Measurements from ENCODE around the gene DCHS2.
A peak's percentile ranks its signal among the peaks of the same experiment; 100 is the strongest.

The DCHS2 gene

DNA sequence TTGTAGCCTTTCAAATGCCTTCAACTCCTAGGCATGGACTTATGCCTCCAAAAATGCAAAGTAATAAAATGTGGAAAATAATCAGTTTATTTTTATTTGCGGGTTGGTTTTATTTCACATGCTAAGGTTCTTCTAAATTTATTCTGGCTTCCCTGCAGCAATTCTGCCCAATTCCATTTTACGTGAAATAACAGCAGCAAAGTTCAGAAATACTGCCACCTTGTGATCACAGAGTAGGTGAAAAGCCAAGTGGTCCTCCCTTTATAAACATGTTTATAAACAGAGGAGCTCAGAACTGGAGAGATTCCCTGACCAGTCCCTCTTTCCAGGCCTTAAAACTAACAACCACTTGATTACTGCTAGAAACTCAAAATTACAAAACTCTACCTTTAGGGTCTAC, 14.7 kb upstream of the DCHS2 start:
- peak in 1 of 2 donors; percentile 41 for DNase-seq
- no peak overlapping the region for H3K14ac ChIP-seq (ENCODE audit: low read length)
- H4K12ac ChIP-seq (ENCODE audit: low read depth, low read length) = no peak overlapping the region
- no peaks in the 10 kb centered on the region for H3K4me1 ChIP-seq (ENCODE audit: control insufficient read depth in 1 of 2, insufficient read depth in 2 of 2, low read length in 2 of 2)
- H3K9me3 ChIP-seq (ENCODE audit: insufficient read depth, low read depth, low read length) = no peaks in the 10 kb centered on the region
- H4K91ac ChIP-seq (ENCODE audit: low read depth, low read length) = no peak overlapping the region
- no peaks in the 10 kb centered on the region for H3K79me1 ChIP-seq (ENCODE audit: low read length)
- no peak overlapping the region for H4K8ac ChIP-seq (ENCODE audit: low read depth, low read length)
- H3K9ac ChIP-seq (ENCODE audit: low read length) = no peak overlapping the region
- no peak overlapping the region for H2BK120ac ChIP-seq (ENCODE audit: insufficient read depth, low read length, poor library complexity)
- no peaks in the 10 kb centered on the region for H3K36me3 ChIP-seq (ENCODE audit: control insufficient read depth in 1 of 2, insufficient read depth in 2 of 2, low read length in 2 of 2)
- no peak overlapping the region for H3K27ac ChIP-seq (ENCODE audit: low read depth, low read length)
- H2AK5ac ChIP-seq (ENCODE audit: low read length) = no peak overlapping the region
- WGBS (ENCODE audit: extremely low coverage, insufficient coverage, insufficient read length) = no CpG with 5 or more reads among the region's 2 CpGs
- no peak overlapping the region for H2AFZ ChIP-seq (ENCODE audit: insufficient read depth, low read length, poor library complexity)
- H3K4me3 ChIP-seq (ENCODE audit: low read depth, low read length) = no peak overlapping the region
- H3K18ac ChIP-seq (ENCODE audit: low read length) = no peak overlapping the region
- no peaks in the 10 kb centered on the region for H3K79me2 ChIP-seq (ENCODE audit: control insufficient read depth, insufficient read depth, low read length, poor library complexity)
- H2BK12ac ChIP-seq (ENCODE audit: low read length) = no peak overlapping the region
- no peak overlapping the region for H2BK5ac ChIP-seq (ENCODE audit: low read depth, low read length, poor library complexity)
- no peak overlapping the region for H3K4me2 ChIP-seq (ENCODE audit: low read length)
- H3K4ac ChIP-seq (ENCODE audit: low read depth, low read length) = no peak overlapping the region
- no peak overlapping the region for H3K23ac ChIP-seq (ENCODE audit: low read length)
- no peaks in the 10 kb centered on the region for H3K27me3 ChIP-seq (ENCODE audit: insufficient read depth, low read length)

DNA sequence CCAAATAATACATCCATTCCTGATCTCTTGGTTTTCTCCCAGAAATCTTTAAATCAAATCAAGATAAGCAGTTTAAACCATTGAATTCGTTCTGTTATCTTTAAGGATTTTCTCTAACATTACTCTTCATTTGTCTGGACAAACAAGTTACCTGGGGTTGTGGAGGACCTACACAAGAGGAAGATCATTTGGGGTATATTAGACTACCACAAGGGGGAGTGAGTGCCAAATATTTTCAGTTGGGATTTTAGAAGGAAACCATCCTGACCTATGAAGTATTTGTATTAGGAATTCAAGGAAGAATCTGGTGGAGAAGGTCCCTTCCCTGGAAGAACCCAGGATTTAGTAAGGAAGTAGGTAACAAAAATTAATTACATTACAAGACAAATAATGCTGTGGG, 12.0 kb upstream of the DCHS2 start:
- H3K14ac ChIP-seq (ENCODE audit: low read length) = no peak overlapping the region
- no peak overlapping the region for H2AFZ ChIP-seq (ENCODE audit: insufficient read depth, low read length, poor library complexity)
- H3K79me2 ChIP-seq (ENCODE audit: control insufficient read depth, insufficient read depth, low read length, poor library complexity) = no peaks in the 10 kb centered on the region
- no peaks in the 10 kb centered on the region for H3K36me3 ChIP-seq (ENCODE audit: control insufficient read depth in 1 of 2, insufficient read depth in 2 of 2, low read length in 2 of 2)
- peak in 1 of 2 donors; percentile 28 for DNase-seq
- H3K27ac ChIP-seq (ENCODE audit: low read depth, low read length) = no peak overlapping the region
- H3K9me3 ChIP-seq (ENCODE audit: insufficient read depth, low read depth, low read length) = no peaks in the 10 kb centered on the region
- H3K4ac ChIP-seq (ENCODE audit: low read depth, low read length) = no peak overlapping the region
- no peak overlapping the region for H2BK12ac ChIP-seq (ENCODE audit: low read length)
- H3K23ac ChIP-seq (ENCODE audit: low read length) = no peak overlapping the region
- H3K4me2 ChIP-seq (ENCODE audit: low read length) = no peak overlapping the region
- no peak overlapping the region for H4K8ac ChIP-seq (ENCODE audit: low read depth, low read length)
- H3K79me1 ChIP-seq (ENCODE audit: low read length) = no peaks in the 10 kb centered on the region
- no peak overlapping the region for H3K18ac ChIP-seq (ENCODE audit: low read length)
- H2BK120ac ChIP-seq (ENCODE audit: insufficient read depth, low read length, poor library complexity) = no peak overlapping the region
- H2AK5ac ChIP-seq (ENCODE audit: low read length) = no peak overlapping the region
- no peak overlapping the region for H2BK5ac ChIP-seq (ENCODE audit: low read depth, low read length, poor library complexity)
- WGBS (ENCODE audit: extremely low coverage, insufficient coverage, insufficient read length) = no CpG with 5 or more reads among the region's 1 CpG
- no peaks in the 10 kb centered on the region for H3K27me3 ChIP-seq (ENCODE audit: insufficient read depth, low read length)
- H3K4me3 ChIP-seq (ENCODE audit: low read depth, low read length) = no peak overlapping the region
- no peak overlapping the region for H4K91ac ChIP-seq (ENCODE audit: low read depth, low read length)
- no peak overlapping the region for H4K12ac ChIP-seq (ENCODE audit: low read depth, low read length)
- no peak overlapping the region for H3K9ac ChIP-seq (ENCODE audit: low read length)
- H3K4me1 ChIP-seq (ENCODE audit: control insufficient read depth in 1 of 2, insufficient read depth in 2 of 2, low read length in 2 of 2) = no peaks in the 10 kb centered on the region

DNA sequence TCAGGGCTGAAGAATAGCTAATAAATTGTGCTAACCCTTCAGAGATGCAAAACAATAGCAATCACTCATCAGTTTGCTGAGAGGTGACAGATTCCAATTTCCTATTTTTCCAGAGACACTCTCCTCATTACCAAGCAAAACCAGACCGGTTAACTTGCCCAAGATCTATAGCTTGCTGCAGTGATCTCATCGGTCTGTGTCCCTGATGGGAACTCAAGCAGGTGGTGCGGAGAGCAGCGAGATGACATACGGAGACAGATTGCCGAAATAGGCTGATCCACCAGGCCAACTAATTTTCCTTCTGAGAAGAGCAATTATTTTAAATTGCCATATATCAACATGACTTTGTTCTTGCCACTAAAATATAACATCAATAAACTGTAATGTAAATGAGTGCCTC, 10.5 kb upstream of the DCHS2 start:
- Histone ChIP-seq H3K9me3 (ENCODE audit: insufficient read depth, low read depth, low read length) (no peaks in the 10 kb centered on the region), H3K18ac (ENCODE audit: low read length) (no peak overlapping the region), H2BK120ac (ENCODE audit: insufficient read depth, low read length, poor library complexity) (no peak overlapping the region), H2BK12ac (ENCODE audit: low read length) (no peak overlapping the region), H3K4ac (ENCODE audit: low read depth, low read length) (no peak overlapping the region), H3K79me1 (ENCODE audit: low read length) (no peaks in the 10 kb centered on the region), H3K14ac (ENCODE audit: low read length) (no peak overlapping the region), H3K27ac (ENCODE audit: low read depth, low read length) (no peak overlapping the region), H2BK5ac (ENCODE audit: low read depth, low read length, poor library complexity) (no peak overlapping the region), H2AFZ (ENCODE audit: insufficient read depth, low read length, poor library complexity) (no peak overlapping the region), H2AK5ac (ENCODE audit: low read length) (no peak overlapping the region), H3K27me3 (ENCODE audit: insufficient read depth, low read length) (no peaks in the 10 kb centered on the region), H4K8ac (ENCODE audit: low read depth, low read length) (no peak overlapping the region), H4K91ac (ENCODE audit: low read depth, low read length) (no peak overlapping the region), H3K4me1 (ENCODE audit: control insufficient read depth in 1 of 2, insufficient read depth in 2 of 2, low read length in 2 of 2) (no peaks in the 10 kb centered on the region), H3K23ac (ENCODE audit: low read length) (no peak overlapping the region), H3K36me3 (ENCODE audit: control insufficient read depth in 1 of 2, insufficient read depth in 2 of 2, low read length in 2 of 2) (no peaks in the 10 kb centered on the region), H4K12ac (ENCODE audit: low read depth, low read length) (no peak overlapping the region), H3K79me2 (ENCODE audit: control insufficient read depth, insufficient read depth, low read length, poor library complexity) (no peaks in the 10 kb centered on the region), H3K9ac (ENCODE audit: low read length) (no peak overlapping the region), H3K4me3 (ENCODE audit: low read depth, low read length) (no peak overlapping the region), H3K4me2 (ENCODE audit: low read length) (no peak overlapping the region)
- no peak for DNase-seq
- WGBS (ENCODE audit: extremely low coverage, insufficient coverage, insufficient read length) = no CpG with 5 or more reads among the region's 6 CpGs

DNA sequence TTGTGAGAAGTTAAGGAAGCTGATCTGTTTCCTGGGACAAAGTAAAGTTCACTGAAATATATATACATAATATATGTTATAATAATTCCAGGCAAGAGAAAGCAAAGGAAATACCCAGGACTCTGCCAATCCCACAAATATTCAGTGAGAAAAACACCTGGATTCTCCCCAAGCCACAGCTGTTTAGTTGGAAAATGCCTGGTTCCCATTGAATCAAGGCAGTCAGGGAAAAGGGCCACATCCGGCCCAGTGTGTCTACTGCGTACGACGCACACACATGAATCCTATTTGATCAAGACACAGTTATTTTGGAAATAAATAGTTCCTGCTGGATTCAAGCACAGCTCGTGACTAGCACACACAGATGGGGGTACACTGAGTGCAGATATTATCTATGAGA, 6.3 kb upstream of the DCHS2 start:
- no peaks in the 10 kb centered on the region for H3K79me2 ChIP-seq (ENCODE audit: control insufficient read depth, insufficient read depth, low read length, poor library complexity)
- H3K79me1 ChIP-seq (ENCODE audit: low read length) = no peaks in the 10 kb centered on the region
- H2AK5ac ChIP-seq (ENCODE audit: low read length) = no peak overlapping the region
- no peak overlapping the region for H3K23ac ChIP-seq (ENCODE audit: low read length)
- no peak overlapping the region for H3K18ac ChIP-seq (ENCODE audit: low read length)
- no peaks in the 10 kb centered on the region for H3K36me3 ChIP-seq (ENCODE audit: control insufficient read depth in 1 of 2, insufficient read depth in 2 of 2, low read length in 2 of 2)
- no peak for DNase-seq
- no peak overlapping the region for H4K12ac ChIP-seq (ENCODE audit: low read depth, low read length)
- H2BK5ac ChIP-seq (ENCODE audit: low read depth, low read length, poor library complexity) = no peak overlapping the region
- H3K4ac ChIP-seq (ENCODE audit: low read depth, low read length) = no peak overlapping the region
- no peak overlapping the region for H2BK12ac ChIP-seq (ENCODE audit: low read length)
- no peak overlapping the region for H3K27ac ChIP-seq (ENCODE audit: low read depth, low read length)
- H3K14ac ChIP-seq (ENCODE audit: low read length) = no peak overlapping the region
- H3K27me3 ChIP-seq (ENCODE audit: insufficient read depth, low read length) = no peaks in the 10 kb centered on the region
- H3K4me2 ChIP-seq (ENCODE audit: low read length) = no peak overlapping the region
- H4K91ac ChIP-seq (ENCODE audit: low read depth, low read length) = no peak overlapping the region
- no peak overlapping the region for H3K4me3 ChIP-seq (ENCODE audit: low read depth, low read length)
- no CpG with 5 or more reads among the region's 5 CpGs for WGBS (ENCODE audit: extremely low coverage, insufficient coverage, insufficient read length)
- no peak overlapping the region for H2AFZ ChIP-seq (ENCODE audit: insufficient read depth, low read length, poor library complexity)
- no peaks in the 10 kb centered on the region for H3K4me1 ChIP-seq (ENCODE audit: control insufficient read depth in 1 of 2, insufficient read depth in 2 of 2, low read length in 2 of 2)
- H3K9me3 ChIP-seq (ENCODE audit: insufficient read depth, low read depth, low read length) = no peaks in the 10 kb centered on the region
- H2BK120ac ChIP-seq (ENCODE audit: insufficient read depth, low read length, poor library complexity) = no peak overlapping the region
- H4K8ac ChIP-seq (ENCODE audit: low read depth, low read length) = no peak overlapping the region
- H3K9ac ChIP-seq (ENCODE audit: low read length) = no peak overlapping the region
